GM21390 (cell line): ENCODE measurements around the gene ADPRH.

Experiments used
- ATAC-seq: cut with Tn5 transposase; IDR thresholded peaks from one replicate; pipeline ENCODE4 v1.9.1; 2021; ENCODE audit not compliant: unreplicated experiment

ADPRH gene

GRCh38 chr3:119628390-119628789, 49.1 kb downstream of the ADPRH start:
- peak; percentile 58 for ATAC-seq

GRCh38 chr3:119628816-119629445, 49.6 kb downstream of the ADPRH start:
- ATAC-seq = peak; percentile 26

- ATAC-seq = no peak
Observed at GRCh38 chr3:119630128-119630879, 51.0 kb downstream of the ADPRH start.

- ATAC-seq = no peak
Observed at GRCh38 chr3:119630880-119631329, 51.6 kb downstream of the ADPRH start.

GRCh38 chr3:119631516-119631915, 52.2 kb downstream of the ADPRH start:
- no peak for ATAC-seq

DNA sequence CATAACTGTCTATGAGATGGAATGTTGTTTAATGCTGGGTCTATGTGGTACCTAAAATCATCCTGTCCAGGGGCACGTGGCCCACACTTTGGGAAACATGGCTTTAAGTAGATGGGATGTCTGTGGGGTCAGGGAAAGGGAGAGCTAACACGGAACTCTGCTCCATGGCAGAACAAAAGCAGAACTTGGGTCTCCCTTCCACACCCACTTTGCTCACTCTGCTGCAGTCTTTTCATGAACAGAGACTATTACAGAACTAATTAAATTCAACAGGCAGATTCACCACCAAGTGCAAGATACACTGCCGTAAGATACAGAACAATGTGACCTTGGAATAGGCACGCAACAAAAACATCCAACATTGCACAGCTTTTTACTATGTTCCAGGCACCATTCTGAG, 52.9 kb downstream of the ADPRH start:
- no peak for ATAC-seq

DNA sequence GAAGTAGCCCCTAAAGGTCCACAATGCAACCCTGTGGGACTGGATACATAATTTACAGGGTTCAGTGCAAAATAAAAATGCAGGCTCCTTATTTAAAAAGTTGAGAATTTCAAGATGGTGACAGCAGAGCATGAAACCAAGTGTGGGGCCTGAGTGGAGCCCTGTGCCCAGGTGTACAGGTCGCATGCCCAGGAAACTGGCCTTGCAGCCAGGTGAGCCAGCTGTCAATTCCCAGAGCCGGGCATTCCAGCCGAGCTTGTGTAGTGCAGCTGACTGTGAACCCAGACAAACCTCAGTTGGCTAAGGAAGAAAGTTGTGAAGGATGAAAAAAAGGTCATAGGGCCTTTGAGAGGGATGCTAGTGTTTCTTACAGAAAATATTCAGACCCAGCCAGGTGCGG, 53.5 kb downstream of the ADPRH start:
- ATAC-seq = no peak

- ATAC-seq = no peak
Observed at GRCh38 chr3:119635719-119636118, 56.4 kb downstream of the ADPRH start.

GRCh38 chr3:119636249-119636648, 57.0 kb downstream of the ADPRH start:
- ATAC-seq = no peak

- no peak for ATAC-seq
Observed at GRCh38 chr3:119636891-119637611, 57.8 kb downstream of the ADPRH start.

GRCh38 chr3:119637679-119638477, 58.6 kb downstream of the ADPRH start:
- ATAC-seq = peak; percentile 43
